Measurements from ENCODE around the gene THRAP3.

- TF ChIP-seq CTCF (IDR thresholded peaks at IDR 0.05) (no peak), MAX (IDR thresholded peaks at IDR 0.05; ENCODE audit: low read depth) (no peak), MXI1 (IDR thresholded peaks at IDR 0.05; ENCODE audit: low read depth, low read length) (no peak), EP300 (IDR thresholded peaks at IDR 0.05; ENCODE audit: borderline replicate concordance in 1 of 2, low read depth in 1 of 2, low read length in 1 of 2) (no peak), ELF1 (IDR thresholded peaks at IDR 0.05) (no peak), RAD21 (IDR thresholded peaks at IDR 0.05; ENCODE audit: low read length) (no peak), TEAD4 (IDR thresholded peaks at IDR 0.05; ENCODE audit: borderline replicate concordance, insufficient read depth) (no peak), POLR2AphosphoS5 (IDR thresholded peaks at IDR 0.05; ENCODE audit: low read depth, low read length) (no peak), REST (IDR thresholded peaks at IDR 0.05; ENCODE audit: low read depth, low read length) (no peak), PBX3 (IDR thresholded peaks at IDR 0.05) (no peak), GABPA (IDR thresholded peaks at IDR 0.05; ENCODE audit: low read depth) (no peak), JUND (IDR thresholded peaks at IDR 0.05) (no peak), NRF1 (IDR thresholded peaks at IDR 0.05; ENCODE audit: low read depth, low read length) (no peak), TAF1 (IDR thresholded peaks at IDR 0.05; ENCODE audit: borderline replicate concordance, low read depth, low read length) (no peak)
Observed at GRCh38 chr1:36324353-36324703, 100.1 kb downstream of the THRAP3 start.
